ENCODE measurements around the gene ECM2. TPM values are rescaled to one million over a fixed set of nuclear protein-coding genes. Genes with fewer than 3 reads are reported as not detected.

ECM2 gene
- total RNA-seq, 2 donors from 2014 or later, result 1.8 to 3.2 TPM

- H3K27ac ChIP-seq (ENCODE audit: low read depth, low read length), result no peak within 1 kb of the TSS
- Mint-ChIP-seq H3K4me3 (no peak within 1 kb of the TSS), H3K27me3 (ENCODE audit: insufficient read depth) (no peaks in the 10 kb centered on the region), H3K4me1 (peaks cover 8% of the 10 kb centered on the region), H3K27ac (peak within 1 kb of the TSS; percentile 32), H3K9me3 (no peaks in the 10 kb centered on the region), H3K36me3 (ENCODE audit: low read depth) (no peaks in the 10 kb centered on the region)
- no peaks in the 10 kb centered on the region for H3K36me3 ChIP-seq (ENCODE audit: control insufficient read depth, insufficient read depth, low read length)
- no peaks in the 10 kb centered on the region for H3K27me3 ChIP-seq (ENCODE audit: control insufficient read depth, insufficient read depth, low read length, poor library complexity, severe bottlenecking)
- DNase-seq, result no peak
- 82 to 100% methylated on average over 2 to 3 of the region's 3 CpGs for WGBS, 2 experiments (ENCODE audit: insufficient coverage in 1 of 2, insufficient read length in 1 of 2)
- H3K4me3 ChIP-seq (ENCODE audit: low read length), result no peak within 1 kb of the TSS
- no peak for TF ChIP-seq CTCF (conservative IDR thresholded peaks at IDR 0.05)
- no peak within 1 kb of the TSS for H3K9ac ChIP-seq (ENCODE audit: extremely low read depth, low read length, poor library complexity, severe bottlenecking)
- H3K9me3 ChIP-seq (ENCODE audit: control insufficient read depth, low read length), result no peaks in the 10 kb centered on the region
- H3K4me1 ChIP-seq (ENCODE audit: control insufficient read depth, insufficient read depth, low read length), result no peaks in the 10 kb centered on the region
Observed at GRCh38 chr9:92482329-92482728, 53.5 kb downstream of the ECM2 start, which contains the start of gene ASPN. TSS of gene ASPN (minus strand) at chr9:92482506.

- Histone ChIP-seq H3K27ac (ENCODE audit: low read depth, low read length) (no peak overlapping the region), H3K9ac (ENCODE audit: extremely low read depth, low read length, poor library complexity, severe bottlenecking) (no peak overlapping the region), H3K4me3 (ENCODE audit: low read length) (no peak overlapping the region), H3K36me3 (ENCODE audit: control insufficient read depth, insufficient read depth, low read length) (no peaks in the 10 kb centered on the region), H3K4me1 (ENCODE audit: control insufficient read depth, insufficient read depth, low read length) (no peaks in the 10 kb centered on the region), H3K27me3 (ENCODE audit: control insufficient read depth, insufficient read depth, low read length, poor library complexity, severe bottlenecking) (no peaks in the 10 kb centered on the region), H3K9me3 (ENCODE audit: control insufficient read depth, low read length) (no peaks in the 10 kb centered on the region)
- peak overlapping the region; percentile 32 for H3K27ac Mint-ChIP-seq
- H3K9me3 Mint-ChIP-seq, result no peaks in the 10 kb centered on the region
- H3K27me3 Mint-ChIP-seq (ENCODE audit: insufficient read depth), result no peaks in the 10 kb centered on the region
- peaks cover 8% of the 10 kb centered on the region for H3K4me1 Mint-ChIP-seq
- TF ChIP-seq CTCF (conservative IDR thresholded peaks at IDR 0.05), result no peak
- DNase-seq, result no peak
- 50% methylated on average over 1 of the region's 2 CpGs; no CpG with 5 or more reads in 1 of the 2 experiments for WGBS, 2 experiments (ENCODE audit: insufficient coverage in 1 of 2, insufficient read length in 1 of 2)
- no peaks in the 10 kb centered on the region for H3K36me3 Mint-ChIP-seq (ENCODE audit: low read depth)
- H3K4me3 Mint-ChIP-seq, result no peak overlapping the region
Observed at GRCh38 chr9:92480986-92481633, 54.7 kb downstream of the ECM2 start.

GRCh38 chr9:92480291-92480771 lies 55.5 kb downstream of the ECM2 start:
- WGBS, 2 experiments (ENCODE audit: insufficient coverage in 1 of 2, insufficient read length in 1 of 2), result 87 to 100% methylated on average over 1 to 2 of the region's 2 CpGs
- Histone ChIP-seq H3K9ac (ENCODE audit: extremely low read depth, low read length, poor library complexity, severe bottlenecking) (no peak overlapping the region), H3K27ac (ENCODE audit: low read depth, low read length) (no peak overlapping the region), H3K4me3 (ENCODE audit: low read length) (no peak overlapping the region), H3K4me1 (ENCODE audit: control insufficient read depth, insufficient read depth, low read length) (no peaks in the 10 kb centered on the region), H3K36me3 (ENCODE audit: control insufficient read depth, insufficient read depth, low read length) (no peaks in the 10 kb centered on the region), H3K27me3 (ENCODE audit: control insufficient read depth, insufficient read depth, low read length, poor library complexity, severe bottlenecking) (no peaks in the 10 kb centered on the region), H3K9me3 (ENCODE audit: control insufficient read depth, low read length) (no peaks in the 10 kb centered on the region)
- Mint-ChIP-seq H3K9me3 (no peaks in the 10 kb centered on the region), H3K4me3 (no peak overlapping the region), H3K27me3 (ENCODE audit: insufficient read depth) (no peaks in the 10 kb centered on the region), H3K36me3 (ENCODE audit: low read depth) (no peaks in the 10 kb centered on the region), H3K4me1 (peaks cover 8% of the 10 kb centered on the region), H3K27ac (no peak overlapping the region)
- no peak for TF ChIP-seq CTCF (conservative IDR thresholded peaks at IDR 0.05)
- no peak for DNase-seq
